ENCODE results near the gene CIITA. TPM values are rescaled to one million over a fixed set of nuclear protein-coding genes. Genes with fewer than 3 reads are reported as not detected.

CIITA gene
- total RNA-seq, 1 experiment from 2014 or later = 0.04 TPM

DNA sequence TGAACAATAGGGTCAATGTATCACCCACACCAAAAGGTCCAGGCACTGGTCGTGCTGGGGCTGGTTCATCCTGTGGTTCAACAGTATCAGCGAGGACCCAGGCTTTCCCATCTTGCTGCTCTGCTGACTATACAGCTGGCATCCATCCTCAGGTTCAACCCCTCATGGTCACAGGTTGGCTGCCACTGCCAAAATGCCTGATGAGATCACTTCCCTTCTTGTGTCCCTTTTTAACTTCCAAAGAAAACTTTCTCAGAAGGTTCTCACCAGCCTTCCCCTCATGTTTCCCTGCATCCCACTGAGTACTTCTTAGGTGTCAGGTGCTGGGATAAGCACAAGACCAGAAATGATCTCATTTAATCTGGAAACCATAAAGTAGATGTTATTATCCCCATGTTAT is 93.1 kb downstream of the CIITA start:
- Histone ChIP-seq H3K27ac (no peak overlapping the region), H3K4me1 (peaks cover 3% of the 10 kb centered on the region), H3K36me3 (no peaks in the 10 kb centered on the region), H3K9me3 (replicated peaks) (no peaks in the 10 kb centered on the region), H3K4me3 (no peak overlapping the region), H3K27me3 (no peaks in the 10 kb centered on the region)
- DNase-seq = no peak

DNA sequence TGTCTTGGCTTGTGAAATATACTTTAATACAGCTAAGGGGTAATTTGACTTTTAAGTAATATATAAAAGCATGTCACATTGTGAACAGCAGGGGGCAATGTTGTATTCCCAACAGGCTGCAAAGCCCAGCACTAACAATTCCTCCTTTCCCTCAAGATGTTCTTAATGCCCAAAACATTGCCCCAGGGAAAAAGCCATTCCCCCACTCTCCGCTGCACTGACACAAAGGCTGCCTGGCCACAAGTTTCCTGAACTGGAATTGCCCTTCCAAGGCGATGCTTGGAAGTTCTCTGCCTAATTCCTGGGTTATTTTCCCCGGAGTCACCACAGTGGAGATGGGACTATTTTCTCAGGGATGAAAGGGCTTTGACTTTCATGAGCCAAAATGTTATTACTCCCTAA is 94.6 kb downstream of the CIITA start:
- Histone ChIP-seq H3K27ac (no peak overlapping the region), H3K36me3 (peaks cover 2% of the 10 kb centered on the region; the same call in 1 of the 2 replicates), H3K4me1 (peaks cover 3% of the 10 kb centered on the region; the same call in 1 of the 2 replicates), H3K4me3 (no peak overlapping the region), H3K27me3 (no peaks in the 10 kb centered on the region), H3K9me3 (replicated peaks) (no peaks in the 10 kb centered on the region)
- DNase-seq = peak; percentile 80 to 91

DNA sequence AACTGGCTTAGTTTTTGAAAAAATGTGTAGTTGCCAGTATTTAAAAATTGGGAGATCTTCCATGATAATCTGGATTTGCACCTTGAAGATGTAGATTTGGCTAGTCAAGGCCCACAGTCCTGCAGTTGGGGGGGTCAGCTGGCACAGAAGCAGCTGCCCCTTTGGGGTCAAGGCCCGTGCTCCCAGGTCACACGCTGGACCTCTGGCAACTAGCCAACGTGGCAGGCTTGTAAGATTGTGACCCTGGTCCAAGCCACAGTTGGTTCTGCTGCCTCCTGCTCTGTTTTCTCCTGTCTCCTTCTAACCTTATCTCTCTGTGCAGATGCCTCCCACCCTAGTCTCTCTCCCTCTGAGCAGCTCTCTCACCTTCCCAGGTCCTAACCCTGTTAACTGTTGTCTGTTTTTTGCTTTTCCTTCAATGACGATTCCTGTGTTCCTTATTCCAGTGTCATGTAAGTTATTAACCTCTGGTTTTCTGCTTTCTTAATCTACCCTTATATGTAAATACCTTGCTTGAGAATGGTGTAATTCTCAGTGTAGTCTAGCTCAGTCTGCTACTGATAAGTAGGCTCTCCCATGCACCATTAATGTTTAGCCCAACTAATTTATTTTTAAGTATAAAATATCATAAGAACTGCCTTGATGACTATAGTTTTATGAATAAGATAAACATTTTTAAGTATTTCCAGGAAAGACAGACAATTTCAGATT is 95.3 kb downstream of the CIITA start:
- Histone ChIP-seq H3K4me3 (no peak overlapping the region), H3K27ac (no peak overlapping the region), H3K4me1 (peaks cover 3% of the 10 kb centered on the region; the same call in 1 of the 2 replicates), H3K36me3 (peaks cover 2% of the 10 kb centered on the region; the same call in 1 of the 2 replicates), H3K9me3 (replicated peaks) (no peaks in the 10 kb centered on the region), H3K27me3 (no peaks in the 10 kb centered on the region)
- DNase-seq = no peak

DNA sequence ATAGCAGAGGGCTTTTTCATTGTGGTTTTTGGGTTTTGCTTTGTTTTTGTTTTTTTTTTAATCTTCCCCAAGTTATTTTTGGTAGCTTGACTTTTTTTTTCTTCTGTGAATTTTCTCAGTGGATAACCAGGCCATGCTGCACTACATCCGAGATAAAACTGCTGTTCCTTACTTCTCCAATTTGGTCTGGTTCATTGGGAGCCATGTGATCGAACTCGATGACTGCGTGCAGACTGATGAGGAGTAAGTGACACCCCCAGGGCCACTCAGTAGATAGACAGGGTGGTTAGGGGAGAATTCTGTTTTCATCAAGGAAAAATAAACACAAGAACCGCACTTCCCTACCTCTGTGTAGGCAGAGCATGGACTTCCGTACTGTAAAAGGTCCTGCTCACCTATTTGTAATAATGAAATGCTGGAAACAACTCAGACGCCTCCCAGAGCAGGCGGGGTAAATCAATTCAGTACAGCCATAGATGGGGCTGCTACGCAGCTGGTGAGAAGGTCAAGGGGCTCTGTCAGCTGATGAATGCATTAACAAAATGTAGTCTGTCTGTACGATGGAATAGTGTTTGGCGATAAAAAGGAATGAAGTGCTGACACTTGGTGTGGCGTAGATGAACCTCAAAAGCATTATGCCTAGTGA is 95.9 kb downstream of the CIITA start:
- Histone ChIP-seq H3K27ac (no peak overlapping the region), H3K27me3 (no peaks in the 10 kb centered on the region), H3K9me3 (replicated peaks) (no peaks in the 10 kb centered on the region), H3K4me1 (peaks cover 3% of the 10 kb centered on the region; the same call in 1 of the 2 replicates), H3K36me3 (peaks cover 2% of the 10 kb centered on the region; the same call in 1 of the 2 replicates), H3K4me3 (no peak overlapping the region)
- no peak for DNase-seq

DNA sequence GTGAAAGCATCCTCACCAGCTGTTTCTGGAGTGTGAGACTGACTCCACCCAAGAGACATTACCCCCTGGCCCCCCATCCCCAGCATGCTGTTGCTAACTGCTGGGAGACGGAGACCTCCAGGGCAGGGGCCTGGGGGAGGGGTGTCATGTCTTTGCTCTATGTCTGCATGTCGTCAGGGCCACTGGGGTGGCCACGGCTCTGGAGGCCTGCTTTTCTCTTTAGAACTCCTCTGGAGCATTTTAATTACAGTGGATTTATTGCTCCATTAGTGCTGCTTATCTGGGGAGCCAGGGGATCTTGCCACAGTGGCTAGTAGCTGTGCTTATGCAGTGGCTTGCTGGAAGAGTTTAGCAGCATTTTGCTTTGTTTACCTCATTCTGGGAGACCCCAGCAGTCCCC is 99.6 kb downstream of the CIITA start:
- H3K4me1 ChIP-seq = peaks cover 20% of the 10 kb centered on the region
- no peaks in the 10 kb centered on the region for H3K9me3 ChIP-seq (replicated peaks)
- no peak overlapping the region for H3K4me3 ChIP-seq
- peak in 1 of 2 experiments; percentile 36 for DNase-seq
- no peak overlapping the region for H3K27ac ChIP-seq
- H3K36me3 ChIP-seq = peaks cover 2% of the 10 kb centered on the region; the same call in 1 of the 2 replicates
- H3K27me3 ChIP-seq = no peaks in the 10 kb centered on the region

GRCh38 chr16:10978124-10978523 is 101.1 kb downstream of the CIITA start:
- no peaks in the 10 kb centered on the region for H3K27me3 ChIP-seq
- peaks cover 2% of the 10 kb centered on the region; the same call in 1 of the 2 replicates for H3K36me3 ChIP-seq
- no peaks in the 10 kb centered on the region for H3K9me3 ChIP-seq (replicated peaks)
- H3K4me1 ChIP-seq = peaks cover 19% of the 10 kb centered on the region
- no peak for DNase-seq
- no peak overlapping the region for H3K27ac ChIP-seq
- H3K4me3 ChIP-seq = no peak overlapping the region

- Histone ChIP-seq H3K27me3 (no peaks in the 10 kb centered on the region), H3K27ac (no peak overlapping the region), H3K36me3 (peaks cover 2% of the 10 kb centered on the region; the same call in 1 of the 2 replicates), H3K4me3 (no peak overlapping the region), H3K4me1 (peaks cover 19% of the 10 kb centered on the region), H3K9me3 (replicated peaks) (no peaks in the 10 kb centered on the region)
- no peak for DNase-seq
Observed at GRCh38 chr16:10978871-10979446, 102.0 kb downstream of the CIITA start.

GRCh38 chr16:10979717-10980601 is 103.0 kb downstream of the CIITA start:
- Histone ChIP-seq H3K27ac (peak overlapping the region; percentile 69), H3K9me3 (replicated peaks) (no peaks in the 10 kb centered on the region), H3K27me3 (no peaks in the 10 kb centered on the region), H3K4me3 (no peak overlapping the region), H3K4me1 (peaks cover 19% of the 10 kb centered on the region), H3K36me3 (peaks cover 2% of the 10 kb centered on the region; the same call in 1 of the 2 replicates)
- no peak for DNase-seq

- Histone ChIP-seq H3K4me1 (peaks cover 19% of the 10 kb centered on the region), H3K9me3 (replicated peaks) (no peaks in the 10 kb centered on the region), H3K4me3 (no peak overlapping the region), H3K27ac (peak overlapping the region; percentile 69), H3K27me3 (no peaks in the 10 kb centered on the region), H3K36me3 (no peaks in the 10 kb centered on the region)
- peak; percentile 53 to 66 for DNase-seq
Observed at GRCh38 chr16:10980813-10981212, 103.8 kb downstream of the CIITA start.

DNA sequence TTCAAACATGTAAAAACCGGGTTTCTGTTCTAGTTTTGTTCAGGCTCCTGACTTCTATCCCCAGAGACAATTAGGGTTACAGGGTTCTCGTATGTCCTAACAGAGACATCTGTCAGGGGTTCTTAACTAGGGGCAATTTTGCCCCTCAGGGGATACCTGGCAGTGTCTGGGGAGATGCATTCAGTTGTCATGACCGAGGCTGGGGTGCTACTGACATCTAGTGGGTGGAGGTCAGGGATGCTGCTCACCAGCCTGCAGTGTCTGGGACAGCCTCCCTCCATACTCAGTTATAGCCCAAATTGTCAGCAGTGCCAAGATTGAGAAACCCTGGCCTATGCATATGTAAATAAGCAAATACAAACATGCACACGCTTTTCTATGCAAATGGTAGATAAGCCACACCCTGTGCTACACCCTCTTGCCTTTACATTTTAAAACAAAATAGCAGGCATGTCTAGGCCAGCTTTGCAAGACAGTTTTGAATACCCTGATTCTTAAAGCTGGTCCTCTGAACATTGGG is 104.8 kb downstream of the CIITA start:
- Histone ChIP-seq H3K4me1 (peaks cover 19% of the 10 kb centered on the region), H3K36me3 (no peaks in the 10 kb centered on the region), H3K27ac (peak overlapping the region; percentile 69), H3K4me3 (no peak overlapping the region), H3K9me3 (replicated peaks) (no peaks in the 10 kb centered on the region), H3K27me3 (no peaks in the 10 kb centered on the region)
- DNase-seq = peak; percentile 57 to 69

DNA sequence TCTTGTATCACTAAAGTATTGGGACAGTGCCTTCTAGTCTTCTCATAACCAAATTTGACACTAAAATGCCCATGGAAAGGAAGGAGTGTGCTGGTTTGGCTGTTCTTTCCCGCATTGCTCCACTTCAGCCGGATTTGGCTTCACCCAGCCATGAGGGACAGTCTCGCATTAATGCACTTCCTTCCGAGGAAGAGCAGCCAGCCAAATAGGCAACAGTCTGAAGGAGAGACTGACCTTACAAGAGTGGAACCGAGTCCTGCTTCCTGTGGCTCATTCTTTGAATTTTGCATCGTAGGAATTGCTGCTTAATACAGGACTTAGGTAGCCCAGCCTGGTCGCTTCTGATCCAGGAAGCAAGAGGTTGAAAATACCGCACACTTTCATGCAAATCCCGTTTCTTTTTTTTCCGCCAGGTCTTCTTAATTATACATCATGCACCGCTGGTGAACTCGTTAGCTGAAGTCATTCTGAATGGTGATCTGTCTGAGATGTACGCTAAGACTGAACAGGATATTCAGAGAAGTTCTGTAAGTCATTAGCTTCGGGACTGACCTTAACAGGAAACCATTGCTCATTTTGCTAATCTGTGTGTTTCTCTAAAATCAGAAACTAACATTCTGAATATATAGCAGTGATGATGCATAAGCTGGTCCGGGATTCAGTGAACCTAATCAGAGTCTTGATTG is 105.6 kb downstream of the CIITA start:
- H3K27ac ChIP-seq = no peak overlapping the region
- no peak for DNase-seq
- H3K4me3 ChIP-seq = no peak overlapping the region
- H3K27me3 ChIP-seq = no peaks in the 10 kb centered on the region
- peaks cover 19% of the 10 kb centered on the region for H3K4me1 ChIP-seq
- H3K36me3 ChIP-seq = no peaks in the 10 kb centered on the region
- H3K9me3 ChIP-seq (replicated peaks) = no peaks in the 10 kb centered on the region

DNA sequence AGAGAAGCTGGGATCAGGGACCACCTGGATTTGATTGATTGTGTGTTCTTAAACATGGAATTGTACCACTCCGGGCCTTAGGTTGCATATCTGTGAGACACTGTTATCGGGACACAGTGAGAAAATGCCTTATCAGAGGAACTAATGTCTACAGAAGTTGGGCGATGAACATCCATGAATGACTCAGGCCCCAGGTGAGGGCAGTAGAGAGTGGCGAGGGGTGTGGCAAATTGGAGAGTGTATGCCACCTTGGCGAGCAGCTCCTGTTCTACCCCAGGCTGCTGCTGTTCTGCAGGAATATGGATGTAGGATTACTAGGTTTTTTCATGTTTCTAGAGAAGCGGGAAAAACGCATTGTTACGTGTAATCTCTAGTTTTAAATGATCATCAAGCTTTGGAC is 106.2 kb downstream of the CIITA start:
- no peak overlapping the region for H3K27ac ChIP-seq
- DNase-seq = no peak
- no peaks in the 10 kb centered on the region for H3K27me3 ChIP-seq
- no peaks in the 10 kb centered on the region for H3K36me3 ChIP-seq
- H3K4me3 ChIP-seq = no peak overlapping the region
- H3K4me1 ChIP-seq = peaks cover 19% of the 10 kb centered on the region
- no peaks in the 10 kb centered on the region for H3K9me3 ChIP-seq (replicated peaks)

GRCh38 chr16:10984509-10984908 is 107.5 kb downstream of the CIITA start:
- Histone ChIP-seq H3K4me1 (peaks cover 19% of the 10 kb centered on the region), H3K36me3 (no peaks in the 10 kb centered on the region), H3K9me3 (replicated peaks) (no peaks in the 10 kb centered on the region), H3K27me3 (no peaks in the 10 kb centered on the region), H3K4me3 (no peak overlapping the region), H3K27ac (no peak overlapping the region)
- DNase-seq = no peak
